GOT3 (cell line): Measurements from ENCODE around the gene GALNT7.
A peak's percentile ranks its signal among the peaks of the same experiment; 100 is the strongest.

Source experiments
- DNase-seq: peaks from one replicate; lab custom pipeline; 2025; ENCODE audit warnings: mixed read lengths; lab: John Stamatoyannopoulos, UW

The GALNT7 gene

GRCh38 chr4:173347467-173347866 lies 178.9 kb downstream of the GALNT7 start:
- no peak for DNase-seq

- DNase-seq: no peak
These were observed 189.3 kb downstream of the GALNT7 start for GRCh38 chr4:173357939-173358338.

DNA sequence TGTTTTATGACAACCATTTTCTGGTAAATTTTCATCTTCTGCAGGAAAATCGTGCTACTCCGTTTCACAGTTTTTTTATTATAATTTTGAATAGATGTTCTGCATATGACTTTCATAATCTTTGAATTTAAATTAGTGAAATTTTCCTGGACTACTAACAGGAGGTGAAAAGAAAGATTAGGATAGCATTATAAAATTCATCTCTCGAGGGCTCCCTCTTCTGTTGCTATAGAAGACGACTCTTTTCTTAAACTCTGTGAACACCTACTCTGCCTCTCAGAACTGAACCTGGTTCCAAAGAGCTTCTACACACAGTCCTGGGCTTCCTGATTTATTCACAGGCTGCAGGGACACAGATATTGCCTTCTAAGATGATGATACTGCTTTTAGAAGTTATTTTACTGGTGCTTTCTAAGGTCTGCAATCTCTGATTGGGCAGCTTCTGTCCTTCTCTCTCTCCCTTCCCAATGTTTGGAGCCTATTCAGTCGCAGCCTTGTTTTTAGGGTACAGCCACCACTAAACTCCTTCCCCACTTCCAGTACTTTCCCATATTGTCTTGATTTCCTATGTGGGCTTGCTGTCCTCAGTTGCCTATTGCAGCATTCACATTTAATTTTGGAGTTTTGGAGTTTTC lies 192.1 kb downstream of the GALNT7 start:
- DNase-seq: no peak

GRCh38 chr4:173362666-173363065 lies 194.1 kb downstream of the GALNT7 start:
- no peak for DNase-seq

GRCh38 chr4:173365359-173365996 lies 196.9 kb downstream of the GALNT7 start:
- no peak for DNase-seq

DNA sequence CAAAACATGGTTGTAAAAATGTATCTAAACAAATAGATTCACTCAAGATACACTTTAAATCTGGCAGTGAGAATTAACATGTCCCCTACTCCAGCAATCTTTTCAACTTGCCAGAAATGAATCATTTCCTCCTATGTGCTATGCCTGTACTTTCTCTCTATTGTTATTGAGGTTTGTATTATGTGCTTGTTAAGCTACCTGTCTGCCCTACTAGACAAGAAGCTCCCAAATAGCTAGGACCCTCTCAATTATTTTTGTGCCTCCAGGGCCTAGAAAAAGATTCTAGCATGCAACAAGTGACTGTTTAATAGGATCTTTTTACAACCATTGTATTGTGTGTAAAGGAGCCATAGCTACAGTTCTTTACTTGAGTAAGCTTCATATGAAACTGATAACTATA lies 198.7 kb downstream of the GALNT7 start:
- no peak for DNase-seq

GRCh38 chr4:173367946-173368345 lies 199.3 kb downstream of the GALNT7 start:
- DNase-seq: no peak

DNA sequence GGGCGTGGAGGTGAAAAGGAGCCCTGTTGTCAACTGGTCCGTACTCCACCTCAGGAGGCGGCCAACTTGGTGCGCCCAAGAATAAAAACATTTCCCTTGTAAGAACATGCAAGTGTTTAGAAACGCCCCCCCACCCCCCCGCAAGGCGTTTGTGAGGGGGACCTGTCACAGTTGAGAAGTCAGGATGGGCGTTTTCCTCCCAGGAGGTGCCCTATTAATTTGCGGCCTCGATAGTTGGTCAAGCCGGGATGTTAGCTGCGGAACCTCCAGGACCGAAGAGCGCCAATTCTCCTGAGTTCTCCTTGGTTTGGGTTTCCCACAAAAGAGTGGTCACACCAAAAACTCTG lies 201.5 kb downstream of the GALNT7 start:
- no peak for DNase-seq

GRCh38 chr4:173370477-173371291 lies 202.1 kb downstream of the GALNT7 start, which contains the start of gene SAP30:
TSS of gene SAP30 (plus strand) at chr4:173370954. CDS start at chr4:173371183, 229 bp downstream.
- DNase-seq: peak; percentile 78

- DNase-seq: no peak
These were observed 202.9 kb downstream of the GALNT7 start for GRCh38 chr4:173371292-173372192.
